HepG2 (cell line): ENCODE measurements around the gene VDR. TPM values are rescaled to one million over a fixed set of nuclear protein-coding genes. Genes with fewer than 3 reads are reported as not detected.

ENCODE experiments used
- ATAC-seq: fragments of 200-7000 bp; cut with Tn5 transposase; 3 replicates; pipeline ENCODE4 v1.9.1; 2020; ENCODE audit warnings: mild to moderate bottlenecking, moderate library complexity
- BruUV-seq: library from RNA; stranded (reverse); fragments of 400-500 nt; replicated peaks from 2 replicates; lab custom pipeline; 2021; lab: Mats Ljungman, UMichigan
- CTCF ChIA-PET: fragments of 300-600 bp; formaldehyde crosslinking; extraction: SDS; loops from one replicate; lab custom pipeline; 2021; ENCODE audit warnings: low total read pairs, inconsistent platforms, low intra/inter-chr PET ratio; lab: Yijun Ruan, JAX
- POLR2A ChIA-PET: fragments of 350-600 bp; sonication (Branson Sonifier 250); formaldehyde crosslinking; loops from one replicate; lab custom pipeline; 2020; ENCODE audit warnings: antibody characterized with exemption, inconsistent platforms; lab: Yijun Ruan, JAX
- DNase-seq: peaks from one replicate; pipeline ENCODE4 v3.0.0-alpha.2; 2015; ENCODE audit warnings: low spot score
- FAIRE-seq: peaks from 3 replicates; lab custom pipeline; 2011; peaks lifted over from hg19 to GRCh38; lab: Jason Lieb, UNC
- H2AFZ ChIP-seq: one replicate; pipeline ENCODE4 v1.6.1; 2011; ENCODE audit warnings: low read length, inconsistent platforms
- H3K27ac ChIP-seq: fragments of 300-600 bp; 3 replicates; pipeline ENCODE4 v1.8.0; 2011; ENCODE audit warnings: mixed run types, mild to moderate bottlenecking, mixed read lengths, low read length, inconsistent platforms; ENCODE audit not compliant: insufficient read depth; ENCODE audit errors: extremely low read length
- H3K27me3 ChIP-seq, 2 experiments: fragments of 200-600 bp in 1 of 2; 2 replicates in 1 of 2; 3 replicates in 1 of 2; pipeline versions ENCODE4 v1.6.0 to v1.8.0; 2011; ENCODE audit warnings: low read length in 2 of 2, mild to moderate bottlenecking in 2 of 2, moderate library complexity in 2 of 2, inconsistent platforms in 1 of 2; ENCODE audit not compliant: insufficient read depth in 2 of 2, control insufficient read depth in 1 of 2
- H3K36me3 ChIP-seq, 2 experiments: fragments of 200-600 bp in 1 of 2; replicated peaks in 1 of 2; 2 replicates in 1 of 2; 3 replicates in 1 of 2; pipeline versions ENCODE4 v1.5.1 to v1.8.0; 2011; ENCODE audit warnings: low read length in 2 of 2, inconsistent platforms in 1 of 2; ENCODE audit not compliant: insufficient read depth in 2 of 2, control insufficient read depth in 1 of 2
- H3K4me1 ChIP-seq: 2 replicates; pipeline ENCODE4 v1.5.1; 2012; ENCODE audit warnings: low read length, inconsistent platforms; ENCODE audit not compliant: insufficient read depth
- H3K4me2 ChIP-seq: 2 replicates; pipeline ENCODE4 v1.6.0; 2011; ENCODE audit warnings: low read depth, low read length, inconsistent platforms
- H3K4me3 ChIP-seq, 3 experiments: fragments of 200-600 bp in 1 of 3; sonication (generic), shearing (Covaris generic) in 1 of 3; replicated peaks in 1 of 3; 2 replicates each; pipeline ENCODE4 v1.5.1; 2011 to 2016; ENCODE audit warnings: low read length in 3 of 3, inconsistent platforms in 2 of 3, low read depth in 2 of 3, mild to moderate bottlenecking in 2 of 3, control low read depth in 1 of 3, mixed read lengths in 1 of 3; ENCODE audit not compliant: insufficient read depth in 1 of 3
- H3K79me2 ChIP-seq: one replicate; pipeline ENCODE4 v1.6.1; 2011; ENCODE audit warnings: low read length, inconsistent platforms; ENCODE audit not compliant: insufficient read depth
- H3K9ac ChIP-seq: 2 replicates; pipeline ENCODE4 v1.6.0; 2011; ENCODE audit warnings: mild to moderate bottlenecking, low read depth, low read length, inconsistent platforms; ENCODE audit not compliant: insufficient read depth
- H3K9me3 ChIP-seq: 2 replicates; pipeline ENCODE4 v1.5.1; 2012; ENCODE audit warnings: mild to moderate bottlenecking, low read length
- H4K20me1 ChIP-seq: 2 replicates; pipeline ENCODE4 v1.6.0; 2011; ENCODE audit warnings: inconsistent platforms, mild to moderate bottlenecking, low read length, moderate library complexity; ENCODE audit not compliant: insufficient read depth
- BRF2 ChIP-seq: sonication (generic); formaldehyde crosslinking; IDR thresholded peaks from 2 replicates; pipeline ENCODE4 v1.8.1; 2022; ENCODE audit warnings: mild to moderate bottlenecking, missing genetic modification reagents
- CREBL2 ChIP-seq: sonication (generic); formaldehyde crosslinking; IDR thresholded peaks from 2 replicates; pipeline ENCODE4 v1.8.1; 2023; ENCODE audit warnings: missing genetic modification reagents, mild to moderate bottlenecking, borderline replicate concordance
- ETV5 ChIP-seq: IDR thresholded peaks from 2 replicates; pipeline ENCODE4 v1.6.1; 2018; ENCODE audit warnings: missing biosample characterization, missing genetic modification reagents, inconsistent platforms, borderline replicate concordance
- GATAD1 ChIP-seq: IDR thresholded peaks from 2 replicates; pipeline ENCODE4 v1.6.1; 2016; ENCODE audit warnings: missing genetic modification reagents, missing compliant biosample characterization
- HDAC1 ChIP-seq: sonication (generic); formaldehyde crosslinking; IDR thresholded peaks from 2 replicates; pipeline ENCODE4 v1.5.1; 2020; ENCODE audit warnings: mild to moderate bottlenecking, missing genetic modification reagents
- HNRNPL ChIP-seq: fragments of 200-400 bp; formaldehyde crosslinking; IDR thresholded peaks from 2 replicates; pipeline ENCODE4 v1.6.1; 2017; ENCODE audit warnings: mild to moderate bottlenecking, low read depth, low read length
- HOXA5 ChIP-seq: sonication (generic); formaldehyde crosslinking; IDR thresholded peaks from 2 replicates; pipeline ENCODE4 v1.4.0; 2020; ENCODE audit warnings: missing genetic modification reagents
- KAT7 ChIP-seq: IDR thresholded peaks from 2 replicates; pipeline ENCODE4 v1.6.1; 2018; ENCODE audit warnings: borderline replicate concordance, missing compliant biosample characterization
- MAF1 ChIP-seq: sonication (generic); formaldehyde crosslinking; IDR thresholded peaks from 2 replicates; pipeline ENCODE4 v1.5.0; 2020; ENCODE audit warnings: missing genetic modification reagents, borderline replicate concordance
- MEIS1 ChIP-seq: sonication (generic); formaldehyde crosslinking; IDR thresholded peaks from 2 replicates; pipeline ENCODE4 v1.9.0; 2021; ENCODE audit warnings: mild to moderate bottlenecking, missing genetic modification reagents, moderate library complexity, borderline replicate concordance
- MTA3 ChIP-seq: sonication (generic); formaldehyde crosslinking; IDR thresholded peaks from 2 replicates; pipeline ENCODE4 v1.4.0; 2020; ENCODE audit warnings: missing genetic modification reagents
- RBM22 ChIP-seq: fragments of 200-400 bp; formaldehyde crosslinking; optimal IDR thresholded peaks from 2 replicates; pipeline ENCODE3; 2017; ENCODE audit warnings: mild to moderate bottlenecking, low read length, moderate library complexity
- RBM39 ChIP-seq: fragments of 200-400 bp; formaldehyde crosslinking; IDR thresholded peaks from one replicate; pipeline ENCODE4 v1.6.1; 2018; ENCODE audit warnings: antibody characterized with exemption, mild to moderate bottlenecking, low read depth, low read length; ENCODE audit not compliant: poor library complexity, severe bottlenecking
- UBTF ChIP-seq: sonication (generic); formaldehyde crosslinking; IDR thresholded peaks from 2 replicates; pipeline ENCODE4 v1.4.0; 2020; ENCODE audit warnings: mild to moderate bottlenecking, missing genetic modification reagents
- ZNF33B ChIP-seq: sonication (generic); formaldehyde crosslinking; IDR thresholded peaks from 2 replicates; pipeline ENCODE4 v1.5.1; 2020; ENCODE audit warnings: mild to moderate bottlenecking, missing genetic modification reagents
- ZNF619 ChIP-seq: sonication (generic); formaldehyde crosslinking; IDR thresholded peaks from 2 replicates; pipeline ENCODE4 v1.4.0; 2020; ENCODE audit warnings: mild to moderate bottlenecking, missing genetic modification reagents
- WGBS: methylation state at CpG from one replicate; pipeline ENCODE4 v1.1.6; 2017; ENCODE audit warnings: low lambda C conversion rate; 5-methylcytosine and 5-hydroxymethylcytosine counted together
- in situ Hi-C: cut with HindIII; loops from 2 replicates; pipeline ENCODE4 v1.10.0; 2017; ENCODE audit warnings: low pct_unique_long_range_greater_than_20kb; ENCODE audit not compliant: extremely low pct_ligation_motif_present
- intact Hi-C: fragments of 100-400 bp; cut with micrococcal nuclease; formaldehyde crosslinking; loops from one replicate; pipeline ENCODE4 v1.10.0; 2022; ENCODE audit not compliant: unreplicated experiment
- polyA plus RNA-seq, 8 experiments: library from polyadenylated mRNA; depleted of rRNA in 3 of 8; stranded (reverse) in 7 of 8; unstranded in 1 of 8; fragments of >200 nt; fragmentation: Illumina TruSeq in 4 of 8; extraction: Trizol in 4 of 8; gene quantifications; 2 replicates each; pipeline versions ENCODE4 v1.2.1 to v1.2.3, GENCODE V29; 2011 to 2016; ENCODE audit warnings: low read depth in 4 of 8, missing spikeins in 1 of 8, mixed read lengths in 1 of 8; ENCODE audit not compliant: insufficient read depth in 1 of 8
- total RNA-seq, 5 experiments: library from RNA; depleted of rRNA; stranded (reverse); fragments of >200 nt; fragmentation: Illumina TruSeq; extraction: Trizol; gene quantifications; 2 replicates each; pipeline ENCODE4 v1.2.3, GENCODE V29; 2016; ENCODE audit warnings: low read depth in 1 of 5
- TF ChIP-seq, protein P1 (sequence below): sonication (generic); formaldehyde crosslinking; IDR thresholded peaks from 2 replicates; pipeline ENCODE4 v1.4.0; 2020; ENCODE audit warnings: missing genetic modification reagents

VDR gene
- total and polyA plus RNA-seq, 2 of the 13 experiments (the other 11 are each of a cell fraction or from before 2014, with no cell fraction given), result 0.08 to 0.33 TPM

DNA sequence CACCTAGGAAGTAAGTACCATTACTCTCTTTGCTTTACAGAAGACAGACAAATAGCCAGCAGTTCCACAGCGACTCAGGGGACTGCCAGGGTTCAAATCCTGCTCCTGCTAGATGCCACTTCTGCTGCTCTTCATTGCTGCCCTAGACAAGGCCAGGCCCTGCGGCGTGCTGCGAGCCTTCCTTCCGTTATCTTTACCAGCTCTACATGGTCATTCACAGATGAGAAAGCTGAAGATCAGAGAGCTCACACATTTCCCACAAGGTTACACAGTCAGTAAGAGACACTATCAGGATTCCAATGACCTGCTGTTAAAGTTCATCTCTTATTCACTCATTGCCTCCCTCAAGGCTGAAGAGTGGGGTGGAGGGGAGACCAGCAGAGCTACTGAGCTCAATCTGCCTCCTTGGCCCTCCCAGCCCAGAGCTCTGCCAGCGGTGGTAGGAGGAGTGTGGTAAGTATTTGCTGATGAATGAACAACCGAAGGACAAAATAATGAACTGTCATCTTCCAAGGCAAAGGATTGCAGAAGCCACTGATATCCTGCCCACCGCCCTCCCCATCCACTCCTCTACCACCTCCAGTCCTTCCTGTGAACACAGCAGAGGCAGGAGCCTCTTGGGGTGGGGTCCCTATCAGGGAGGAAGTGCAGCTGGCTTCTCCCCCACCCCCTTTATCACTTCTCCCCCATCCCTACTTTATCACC, 70.4 kb downstream of the VDR start (continued):
- TF ChIP-seq BRF2 (CRISPR knock-in tag) (no peak), MTA3 (CRISPR knock-in tag) (no peak), HNRNPL (no peak), CREBL2 (no peak), UBTF (CRISPR knock-in tag) (no peak), KAT7 (CRISPR knock-in tag) (no peak), GATAD1 (CRISPR knock-in tag) (no peak), HDAC1 (CRISPR knock-in tag) (no peak)

- POLR2A ChIA-PET, result no interaction called here
- no peak for ATAC-seq
- no peaks in the 10 kb centered on the region for H3K9me3 ChIP-seq
- TF ChIP-seq RBM22 (no peak), RBM39 (no peak), ZNF619 (CRISPR knock-in tag) (no peak), HOXA5 (CRISPR knock-in tag) (no peak), ETV5 (CRISPR knock-in tag) (no peak), ZNF33B (CRISPR knock-in tag) (no peak), MEIS1 (CRISPR knock-in tag) (no peak), MAF1 (no peak)
- TF ChIP-seq, protein P1, sequence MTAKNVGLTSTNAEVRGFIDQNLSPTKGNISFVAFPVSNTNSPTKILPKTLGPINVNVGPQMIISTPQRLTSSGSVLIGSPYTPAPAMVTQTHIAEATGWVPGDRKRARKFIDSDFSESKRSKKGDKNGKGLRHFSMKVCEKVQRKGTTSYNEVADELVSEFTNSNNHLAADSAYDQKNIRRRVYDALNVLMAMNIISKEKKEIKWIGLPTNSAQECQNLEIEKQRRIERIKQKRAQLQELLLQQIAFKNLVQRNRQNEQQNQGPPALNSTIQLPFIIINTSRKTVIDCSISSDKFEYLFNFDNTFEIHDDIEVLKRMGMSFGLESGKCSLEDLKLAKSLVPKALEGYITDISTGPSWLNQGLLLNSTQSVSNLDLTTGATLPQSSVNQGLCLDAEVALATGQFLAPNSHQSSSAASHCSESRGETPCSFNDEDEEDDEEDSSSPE (CRISPR knock-in tag), result no peak
- TF ChIP-seq, all 625 proteins: peak for 0
- peaks cover 8% of the 10 kb centered on the region for H3K4me1 ChIP-seq
- H3K9ac ChIP-seq, result no peak overlapping the region
- no peak overlapping the region for H2AFZ ChIP-seq
- no peak overlapping the region for H3K4me3 ChIP-seq
- no peaks in the 10 kb centered on the region for H3K79me2 ChIP-seq
- no peaks in the 10 kb centered on the region for H3K36me3 ChIP-seq
- H3K27me3 ChIP-seq, result peaks cover 6 to 27% of the 10 kb centered on the region in 2 experiments; a peak in 4 of 5 replicates
- H3K4me2 ChIP-seq, result no peak overlapping the region
- CTCF ChIA-PET, result interaction anchor here (0.9 to 1.5 kb wide), 2 partner anchors 36 to 119 kb away, joined by 3 to 4 read pairs; no protein-coding TSS in a partner anchor
- BruUV-seq, result no TSS peak
- FAIRE-seq (no peak), DNase-seq (no peak)
- in situ Hi-C loops (no loop called here), intact Hi-C loops (no loop called here)
- 43% methylated on average over 12 of the region's 12 CpGs for WGBS
- H4K20me1 ChIP-seq, result no peaks in the 10 kb centered on the region
- no peak overlapping the region for H3K27ac ChIP-seq
These were observed 71.2 kb downstream of the VDR start for GRCh38 chr12:47833591-47834012.
